HepG2 (cell line): ENCODE measurements around the gene GYG1.

Experiments
- EZH2 ChIP-seq: conservative IDR thresholded peaks from 2 replicates; pipeline ENCODE4 v1.6.1; 2012; ENCODE audit warnings: mild to moderate bottlenecking, low read depth, low read length, moderate library complexity
- SIN3A ChIP-seq: IDR thresholded peaks from 2 replicates; pipeline ENCODE4 v1.6.1; 2011; ENCODE audit warnings: low read depth, mild to moderate bottlenecking, control low read depth, low read length, borderline replicate concordance
- ZNF280D ChIP-seq: sonication (generic); formaldehyde crosslinking; IDR thresholded peaks from 2 replicates; pipeline ENCODE4 v1.5.1; 2020; ENCODE audit warnings: mild to moderate bottlenecking, missing genetic modification reagents

GRCh38 chr3:149044339-149045083 lies 53.2 kb downstream of the GYG1 start:
- TF ChIP-seq ZNF280D (CRISPR knock-in tag), result no peak
- no peak for TF ChIP-seq SIN3A
- no peak for TF ChIP-seq EZH2
